ENCODE results near the gene TGFBR3. TPM values are rescaled to one million over a fixed set of nuclear protein-coding genes. Genes with fewer than 3 reads are reported as not detected.

TGFBR3 gene
- total RNA-seq, 4 donors from 2014 or later = 32.9 to 138 (median 58.8) TPM

- in situ Hi-C loops (cut with MboI; ENCODE audit: low pct_ligation_motif_present in 1 of 4, low pct_unique_long_range_greater_than_20kb in 1 of 4, low sequenced_read_pairs in 3 of 4) = no loop called here
- 30 to 31% methylated on average over 2 to 7 of the region's 7 CpGs for WGBS, 2 donors (ENCODE audit: low coverage in 1 of 2)
- Histone ChIP-seq H3K27me3 (no peaks in the 10 kb centered on the region), H3K36me3 (no peaks in the 10 kb centered on the region), H3K9me3 (no peaks in the 10 kb centered on the region), H3K4me1 (peaks cover 8 to 34% (median 13%) of the 10 kb centered on the region in 4 donors), H3K27ac (no peak overlapping the region), H3K4me3 (no peak overlapping the region)
- DNase-seq = no peak
- intact Hi-C loops (cut with DNase I; ENCODE audit: low total_unique reads) = no loop called here
- TF ChIP-seq, protein P1, sequence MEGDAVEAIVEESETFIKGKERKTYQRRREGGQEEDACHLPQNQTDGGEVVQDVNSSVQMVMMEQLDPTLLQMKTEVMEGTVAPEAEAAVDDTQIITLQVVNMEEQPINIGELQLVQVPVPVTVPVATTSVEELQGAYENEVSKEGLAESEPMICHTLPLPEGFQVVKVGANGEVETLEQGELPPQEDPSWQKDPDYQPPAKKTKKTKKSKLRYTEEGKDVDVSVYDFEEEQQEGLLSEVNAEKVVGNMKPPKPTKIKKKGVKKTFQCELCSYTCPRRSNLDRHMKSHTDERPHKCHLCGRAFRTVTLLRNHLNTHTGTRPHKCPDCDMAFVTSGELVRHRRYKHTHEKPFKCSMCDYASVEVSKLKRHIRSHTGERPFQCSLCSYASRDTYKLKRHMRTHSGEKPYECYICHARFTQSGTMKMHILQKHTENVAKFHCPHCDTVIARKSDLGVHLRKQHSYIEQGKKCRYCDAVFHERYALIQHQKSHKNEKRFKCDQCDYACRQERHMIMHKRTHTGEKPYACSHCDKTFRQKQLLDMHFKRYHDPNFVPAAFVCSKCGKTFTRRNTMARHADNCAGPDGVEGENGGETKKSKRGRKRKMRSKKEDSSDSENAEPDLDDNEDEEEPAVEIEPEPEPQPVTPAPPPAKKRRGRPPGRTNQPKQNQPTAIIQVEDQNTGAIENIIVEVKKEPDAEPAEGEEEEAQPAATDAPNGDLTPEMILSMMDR (IDR thresholded peaks at IDR 0.05) = no peak
These were observed 13.3 kb downstream of the TGFBR3 start for GRCh38 chr1:91872559-91873081.

- Histone ChIP-seq H3K27ac (no peak overlapping the region), H3K4me1 (peaks cover 8 to 33% (median 13%) of the 10 kb centered on the region in 4 donors), H3K27me3 (no peaks in the 10 kb centered on the region), H3K9me3 (no peaks in the 10 kb centered on the region), H3K36me3 (no peaks in the 10 kb centered on the region), H3K4me3 (no peak overlapping the region)
- intact Hi-C loops (cut with DNase I; ENCODE audit: low total_unique reads) = no loop called here
- in situ Hi-C loops (cut with MboI; ENCODE audit: low pct_ligation_motif_present in 1 of 4, low pct_unique_long_range_greater_than_20kb in 1 of 4, low sequenced_read_pairs in 3 of 4) = no loop called here
- 34 to 55% methylated on average over 2 of the region's 2 CpGs for WGBS, 2 donors (ENCODE audit: low coverage in 1 of 2)
- no peak for DNase-seq
- no peak for TF ChIP-seq POLR2AphosphoS5 (IDR thresholded peaks at IDR 0.05)
- TF ChIP-seq POLR2A (IDR thresholded peaks at IDR 0.05) = no peak
- TF ChIP-seq, protein P1 (IDR thresholded peaks at IDR 0.05) = no peak
- TF ChIP-seq EP300 (IDR thresholded peaks at IDR 0.05; ENCODE audit: low read depth) = no peak
These were observed 14.0 kb downstream of the TGFBR3 start for GRCh38 chr1:91872000-91872399.

DNA sequence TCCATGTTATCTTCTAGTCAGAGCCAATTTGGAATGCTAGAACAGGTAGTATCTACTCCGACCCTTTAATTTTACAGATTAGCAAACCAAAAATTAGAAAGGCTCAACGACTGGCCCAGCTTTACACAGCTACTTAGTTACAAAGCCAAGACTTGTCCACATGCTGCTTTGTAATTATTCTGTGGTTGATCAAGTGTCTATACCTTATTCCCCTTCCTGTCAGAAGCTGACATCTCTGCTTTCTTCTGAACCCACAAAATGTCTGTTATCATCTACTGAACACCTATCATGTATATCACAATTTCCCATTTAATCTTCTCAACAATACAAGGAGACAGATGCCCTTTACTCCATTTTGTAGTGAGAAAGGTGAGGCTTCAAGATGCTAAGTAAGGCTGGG lies 15.6 kb downstream of the TGFBR3 start:
- no peak for DNase-seq
- no peaks in the 10 kb centered on the region for H3K36me3 ChIP-seq
- H3K4me1 ChIP-seq = peaks cover 8 to 23% (median 13%) of the 10 kb centered on the region in 4 donors
- H3K27me3 ChIP-seq = no peaks in the 10 kb centered on the region
- no peak overlapping the region for H3K4me3 ChIP-seq
- H3K9me3 ChIP-seq = no peaks in the 10 kb centered on the region
- intact Hi-C loops (cut with DNase I; ENCODE audit: low total_unique reads) = no loop called here
- 84 to 88% methylated on average over 2 of the region's 2 CpGs for WGBS, 2 donors (ENCODE audit: low coverage in 1 of 2)
- TF ChIP-seq POLR2A (IDR thresholded peaks at IDR 0.05) = no peak
- TF ChIP-seq, protein P1 (IDR thresholded peaks at IDR 0.05) = no peak
- TF ChIP-seq POLR2AphosphoS5 (IDR thresholded peaks at IDR 0.05) = no peak
- no peak for TF ChIP-seq EP300 (IDR thresholded peaks at IDR 0.05; ENCODE audit: low read depth)
- no peak overlapping the region for H3K27ac ChIP-seq
- in situ Hi-C loops (cut with MboI; ENCODE audit: low pct_ligation_motif_present in 1 of 4, low pct_unique_long_range_greater_than_20kb in 1 of 4, low sequenced_read_pairs in 3 of 4) = no loop called here

- intact Hi-C loops (cut with DNase I; ENCODE audit: low total_unique reads) = no loop called here
- WGBS, 2 donors (ENCODE audit: low coverage in 1 of 2) = 81 to 98% methylated on average over 5 of the region's 5 CpGs
- Histone ChIP-seq H3K27ac (peak overlapping the region in 1 of 4 donors; percentile 24), H3K27me3 (no peaks in the 10 kb centered on the region), H3K36me3 (no peaks in the 10 kb centered on the region), H3K9me3 (no peaks in the 10 kb centered on the region), H3K4me3 (no peak overlapping the region), H3K4me1 (peaks cover 0 to 17% (median 7%) of the 10 kb centered on the region in 4 donors)
- no peak for TF ChIP-seq POLR2AphosphoS5 (IDR thresholded peaks at IDR 0.05)
- no peak for TF ChIP-seq EP300 (IDR thresholded peaks at IDR 0.05; ENCODE audit: low read depth)
- TF ChIP-seq, protein P1 (IDR thresholded peaks at IDR 0.05) = no peak
- TF ChIP-seq POLR2A (IDR thresholded peaks at IDR 0.05) = no peak
- in situ Hi-C loops (cut with MboI; ENCODE audit: low pct_ligation_motif_present in 1 of 4, low pct_unique_long_range_greater_than_20kb in 1 of 4, low sequenced_read_pairs in 3 of 4) = no loop called here
- no peak for DNase-seq
These were observed 19.5 kb downstream of the TGFBR3 start for GRCh38 chr1:91866425-91866824.
